ENCODE results near the gene MCIDAS.

DNA sequence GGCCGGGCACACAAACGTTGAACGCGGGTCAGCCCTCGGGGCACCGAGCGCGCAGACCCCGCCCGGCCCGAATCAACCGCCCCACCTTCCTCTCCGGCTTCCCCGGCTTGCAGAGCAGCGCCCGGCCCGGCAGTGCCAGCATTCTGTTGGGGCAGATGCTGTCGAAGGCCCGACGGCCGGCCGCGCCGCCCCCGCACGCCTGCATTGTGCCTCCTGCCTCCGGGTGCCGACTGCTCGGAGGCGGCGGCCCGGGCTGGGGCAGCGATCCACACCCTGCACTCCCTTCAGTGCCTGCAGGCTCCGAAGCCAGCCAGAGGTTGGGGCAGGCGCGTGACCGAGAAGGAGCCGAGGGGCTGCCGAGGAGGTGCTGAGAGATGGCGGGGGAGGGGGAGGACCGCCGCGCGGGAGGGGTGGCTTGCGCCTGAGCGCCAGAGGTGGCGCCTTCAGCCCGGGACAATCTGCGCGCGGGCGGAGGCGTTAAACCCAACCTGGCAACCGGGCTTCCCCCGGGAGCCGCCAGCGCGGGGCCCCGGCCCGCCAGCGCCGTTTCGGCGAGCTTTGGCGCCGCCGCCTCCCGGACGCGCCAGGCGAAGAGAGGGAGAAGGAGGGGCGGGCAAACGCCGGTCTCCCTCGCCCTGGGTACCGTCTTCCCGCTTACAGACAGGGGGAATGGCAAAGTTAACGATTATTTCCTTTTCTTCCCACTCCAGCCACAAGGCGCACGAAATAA lies at the start of gene MCIDAS:
- TF ChIP-seq FOSL1 (IDR thresholded peaks at IDR 0.05; ENCODE audit: insufficient read depth, low read depth, low read length), result no peak
- TF ChIP-seq CTCF (IDR thresholded peaks at IDR 0.05; ENCODE audit: control extremely low read depth in 1 of 3, insufficient read depth in 1 of 3, low read depth in 1 of 3, low read length in 3 of 3), result peak in 2 of 3 experiments; percentile 9 to 17; a peak in 2 of 4 replicates
- TF ChIP-seq POLR2A (IDR thresholded peaks at IDR 0.05; ENCODE audit: control extremely low read depth in 1 of 2, low read depth in 2 of 2, low read length in 2 of 2), result no peak
- no peak for TF ChIP-seq ATF2 (IDR thresholded peaks at IDR 0.05; ENCODE audit: low read length)
- 0 out of 2 replicates have a peak, but pooled peaks have one; percentile 19 for TF ChIP-seq YY1 (IDR thresholded peaks at IDR 0.05; ENCODE audit: low read depth, low read length)
- TF ChIP-seq TAF1 (IDR thresholded peaks at IDR 0.05; ENCODE audit: low read depth, low read length), result no peak
- TF ChIP-seq CEBPB (IDR thresholded peaks at IDR 0.05; ENCODE audit: low read depth, low read length), result no peak

Measured in H1 (cell line).